ENCODE measurements around the gene FSTL4. TPM values are rescaled to one million over a fixed set of nuclear protein-coding genes. Genes with fewer than 3 reads are reported as not detected.

FSTL4 gene
- polyA plus RNA-seq, 1 of the 3 experiments (the other 2 are of a cell fraction), result not detected

DNA sequence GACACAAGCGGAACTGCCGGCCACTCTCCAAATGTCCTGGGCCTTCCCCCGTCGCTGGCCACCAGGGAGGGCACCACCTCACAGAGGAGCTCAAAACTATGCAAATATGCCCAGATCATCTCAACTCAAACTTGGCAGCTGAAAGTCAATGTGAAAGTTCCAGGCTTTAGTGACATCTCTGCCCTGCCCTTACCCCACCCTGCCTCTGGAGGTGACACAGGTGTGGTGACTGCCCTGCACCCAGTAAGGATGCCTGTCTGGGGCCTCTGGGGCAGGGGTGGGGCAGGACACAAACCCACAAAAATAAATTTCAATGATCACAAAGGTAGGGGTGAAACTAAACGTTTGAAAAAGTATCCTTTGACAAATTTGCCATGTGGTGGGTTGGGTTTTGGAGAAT, 347.1 kb downstream of the FSTL4 start (continued):
- TF ChIP-seq TAF1 (IDR thresholded peaks at IDR 0.05; ENCODE audit: borderline replicate concordance, low read depth, low read length), result no peak
- TF ChIP-seq, protein P1, sequence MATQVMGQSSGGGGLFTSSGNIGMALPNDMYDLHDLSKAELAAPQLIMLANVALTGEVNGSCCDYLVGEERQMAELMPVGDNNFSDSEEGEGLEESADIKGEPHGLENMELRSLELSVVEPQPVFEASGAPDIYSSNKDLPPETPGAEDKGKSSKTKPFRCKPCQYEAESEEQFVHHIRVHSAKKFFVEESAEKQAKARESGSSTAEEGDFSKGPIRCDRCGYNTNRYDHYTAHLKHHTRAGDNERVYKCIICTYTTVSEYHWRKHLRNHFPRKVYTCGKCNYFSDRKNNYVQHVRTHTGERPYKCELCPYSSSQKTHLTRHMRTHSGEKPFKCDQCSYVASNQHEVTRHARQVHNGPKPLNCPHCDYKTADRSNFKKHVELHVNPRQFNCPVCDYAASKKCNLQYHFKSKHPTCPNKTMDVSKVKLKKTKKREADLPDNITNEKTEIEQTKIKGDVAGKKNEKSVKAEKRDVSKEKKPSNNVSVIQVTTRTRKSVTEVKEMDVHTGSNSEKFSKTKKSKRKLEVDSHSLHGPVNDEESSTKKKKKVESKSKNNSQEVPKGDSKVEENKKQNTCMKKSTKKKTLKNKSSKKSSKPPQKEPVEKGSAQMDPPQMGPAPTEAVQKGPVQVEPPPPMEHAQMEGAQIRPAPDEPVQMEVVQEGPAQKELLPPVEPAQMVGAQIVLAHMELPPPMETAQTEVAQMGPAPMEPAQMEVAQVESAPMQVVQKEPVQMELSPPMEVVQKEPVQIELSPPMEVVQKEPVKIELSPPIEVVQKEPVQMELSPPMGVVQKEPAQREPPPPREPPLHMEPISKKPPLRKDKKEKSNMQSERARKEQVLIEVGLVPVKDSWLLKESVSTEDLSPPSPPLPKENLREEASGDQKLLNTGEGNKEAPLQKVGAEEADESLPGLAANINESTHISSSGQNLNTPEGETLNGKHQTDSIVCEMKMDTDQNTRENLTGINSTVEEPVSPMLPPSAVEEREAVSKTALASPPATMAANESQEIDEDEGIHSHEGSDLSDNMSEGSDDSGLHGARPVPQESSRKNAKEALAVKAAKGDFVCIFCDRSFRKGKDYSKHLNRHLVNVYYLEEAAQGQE (IDR thresholded peaks at IDR 0.05; ENCODE audit: low read depth, low read length), result no peak

DNA sequence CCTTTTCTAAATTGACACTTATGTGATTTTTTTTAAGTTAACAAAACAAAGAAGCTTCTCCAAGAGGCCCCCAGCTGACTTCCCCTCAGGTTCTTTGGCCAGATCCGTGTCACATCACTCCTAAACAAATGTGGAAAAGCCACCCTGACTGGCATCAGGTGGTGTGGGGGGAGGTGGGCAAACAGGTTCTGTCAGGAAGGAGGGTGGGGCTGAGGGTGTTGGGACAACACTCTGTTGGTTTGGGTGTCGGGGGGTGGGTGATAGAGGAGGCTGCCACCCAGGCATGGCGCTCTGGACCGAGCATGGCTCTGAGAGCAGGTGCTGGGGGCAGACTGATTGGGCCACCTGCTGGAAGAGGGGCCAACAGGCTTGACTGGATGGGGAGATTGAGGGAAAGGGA, 349.7 kb downstream of the FSTL4 start:
- Histone ChIP-seq H2AFZ (ENCODE audit: low read depth) (no peak overlapping the region), H3K36me3 (replicated peaks in 1 of 2; ENCODE audit: control insufficient read depth in 1 of 2, insufficient read depth in 2 of 2, low read length in 1 of 2) (no peaks in the 10 kb centered on the region), H3K9ac (no peak overlapping the region), H3K27me3 (ENCODE audit: insufficient read depth) (peaks cover 15% of the 10 kb centered on the region), H3K4me1 (ENCODE audit: control insufficient read depth in 1 of 2, insufficient read depth in 2 of 2, low read depth in 1 of 2, low read length in 1 of 2) (no peaks in the 10 kb centered on the region), H3K4me2 (no peak overlapping the region), H3F3A (replicated peaks; ENCODE audit: insufficient read depth) (no peaks in the 10 kb centered on the region), H3K4me3 (ENCODE audit: low read depth in 2 of 2, low read length in 1 of 2) (no peak overlapping the region), H3K79me2 (ENCODE audit: insufficient read depth) (no peaks in the 10 kb centered on the region), H3K9me2 (no peaks in the 10 kb centered on the region), H3K9me3 (no peaks in the 10 kb centered on the region), H4K20me1 (ENCODE audit: insufficient read depth) (no peaks in the 10 kb centered on the region), H3K27ac (ENCODE audit: low read depth in 2 of 2, low read length in 1 of 2) (no peak overlapping the region)
- TF ChIP-seq, protein P2, sequence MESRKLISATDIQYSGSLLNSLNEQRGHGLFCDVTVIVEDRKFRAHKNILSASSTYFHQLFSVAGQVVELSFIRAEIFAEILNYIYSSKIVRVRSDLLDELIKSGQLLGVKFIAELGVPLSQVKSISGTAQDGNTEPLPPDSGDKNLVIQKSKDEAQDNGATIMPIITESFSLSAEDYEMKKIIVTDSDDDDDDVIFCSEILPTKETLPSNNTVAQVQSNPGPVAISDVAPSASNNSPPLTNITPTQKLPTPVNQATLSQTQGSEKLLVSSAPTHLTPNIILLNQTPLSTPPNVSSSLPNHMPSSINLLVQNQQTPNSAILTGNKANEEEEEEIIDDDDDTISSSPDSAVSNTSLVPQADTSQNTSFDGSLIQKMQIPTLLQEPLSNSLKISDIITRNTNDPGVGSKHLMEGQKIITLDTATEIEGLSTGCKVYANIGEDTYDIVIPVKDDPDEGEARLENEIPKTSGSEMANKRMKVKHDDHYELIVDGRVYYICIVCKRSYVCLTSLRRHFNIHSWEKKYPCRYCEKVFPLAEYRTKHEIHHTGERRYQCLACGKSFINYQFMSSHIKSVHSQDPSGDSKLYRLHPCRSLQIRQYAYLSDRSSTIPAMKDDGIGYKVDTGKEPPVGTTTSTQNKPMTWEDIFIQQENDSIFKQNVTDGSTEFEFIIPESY (IDR thresholded peaks at IDR 0.05; ENCODE audit: borderline replicate concordance, low read depth), result no peak
- TF ChIP-seq MEF2A (IDR thresholded peaks at IDR 0.05; ENCODE audit: borderline replicate concordance, low read depth) (no peak), SMC3 (IDR thresholded peaks at IDR 0.05; ENCODE audit: low read depth, low read length) (no peak), RAD21 (IDR thresholded peaks at IDR 0.05; ENCODE audit: low read length) (no peak)
- POLR2A ChIA-PET, result no interaction called here
- 45% methylated on average over 4 of the region's 4 CpGs for WGBS (ENCODE audit: low lambda C conversion rate)
- CTCF ChIA-PET, result interaction anchor here (0.6 to 2.2 kb wide), 6 partner anchors 8 to 152 kb away, joined by 3 to 12 read pairs (median 4); no protein-coding TSS in a partner anchor
- DNase-seq, result no peak

DNA sequence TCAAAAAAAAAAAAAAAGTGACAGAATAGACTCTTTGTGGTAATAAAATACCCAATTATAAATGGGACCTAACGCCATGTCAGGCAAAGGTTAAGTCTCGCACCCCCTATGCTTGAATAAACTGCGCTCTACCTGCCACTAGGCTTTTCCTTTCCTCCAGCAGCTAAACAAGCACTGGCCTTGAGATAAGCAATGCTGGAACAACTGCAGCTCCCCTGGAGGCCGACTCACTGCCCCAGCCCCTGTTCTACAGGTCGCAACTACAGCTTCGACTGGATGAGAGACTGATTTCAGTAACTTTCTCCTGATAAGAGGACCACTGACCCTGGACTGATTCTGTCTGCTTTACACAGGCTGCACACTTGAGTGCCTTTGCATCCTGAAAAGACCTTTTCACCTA, 350.3 kb downstream of the FSTL4 start:
- no peaks in the 10 kb centered on the region for H3K4me1 ChIP-seq (ENCODE audit: control insufficient read depth in 1 of 2, insufficient read depth in 2 of 2, low read depth in 1 of 2, low read length in 1 of 2)
- no peak overlapping the region for H3K27ac ChIP-seq (ENCODE audit: low read depth in 2 of 2, low read length in 1 of 2)
- no peaks in the 10 kb centered on the region for H3F3A ChIP-seq (replicated peaks; ENCODE audit: insufficient read depth)
- H3K27me3 ChIP-seq (ENCODE audit: insufficient read depth), result peaks cover 12% of the 10 kb centered on the region; the same call in 1 of the 2 replicates
- H3K9me2 ChIP-seq, result no peaks in the 10 kb centered on the region
- no peak overlapping the region for H3K9ac ChIP-seq
- POLR2A ChIA-PET, result no interaction called here
- H3K4me2 ChIP-seq, result no peak overlapping the region
- H3K36me3 ChIP-seq (replicated peaks in 1 of 2; ENCODE audit: control insufficient read depth in 1 of 2, insufficient read depth in 2 of 2, low read length in 1 of 2), result no peaks in the 10 kb centered on the region
- H2AFZ ChIP-seq (ENCODE audit: low read depth), result no peak overlapping the region
- no peak for DNase-seq
- no peaks in the 10 kb centered on the region for H3K79me2 ChIP-seq (ENCODE audit: insufficient read depth)
- CTCF ChIA-PET, result interaction anchor here (0.6 to 2.2 kb wide), 10 partner anchors 9 to 1642 kb away, joined by 3 to 12 read pairs (median 3); no protein-coding TSS in a partner anchor
- WGBS (ENCODE audit: low lambda C conversion rate), result 48% methylated on average over 6 of the region's 6 CpGs
- H4K20me1 ChIP-seq (ENCODE audit: insufficient read depth), result no peaks in the 10 kb centered on the region
- no peak overlapping the region for H3K4me3 ChIP-seq (ENCODE audit: low read depth in 2 of 2, low read length in 1 of 2)
- no peaks in the 10 kb centered on the region for H3K9me3 ChIP-seq
- TF ChIP-seq NFIC (IDR thresholded peaks at IDR 0.05; ENCODE audit: borderline replicate concordance) (no peak), ELF1 (IDR thresholded peaks at IDR 0.05) (no peak), YY1 (IDR thresholded peaks at IDR 0.05; ENCODE audit: low read depth) (no peak), RFX5 (IDR thresholded peaks at IDR 0.05; ENCODE audit: low read length) (no peak), TCF12 (IDR thresholded peaks at IDR 0.05) (no peak), RAD21 (IDR thresholded peaks at IDR 0.05; ENCODE audit: low read length) (no peak), SIN3A (IDR thresholded peaks at IDR 0.05; ENCODE audit: borderline replicate concordance, low read depth, low read length) (no peak), RCOR1 (IDR thresholded peaks at IDR 0.05; ENCODE audit: low read length) (no peak), FOXM1 (IDR thresholded peaks at IDR 0.05; ENCODE audit: low read depth) (no peak), NRF1 (IDR thresholded peaks at IDR 0.05; ENCODE audit: low read depth, low read length) (no peak)
- TF ChIP-seq, protein P2 (IDR thresholded peaks at IDR 0.05; ENCODE audit: borderline replicate concordance, low read depth), result no peak
- TF ChIP-seq, protein P3, sequence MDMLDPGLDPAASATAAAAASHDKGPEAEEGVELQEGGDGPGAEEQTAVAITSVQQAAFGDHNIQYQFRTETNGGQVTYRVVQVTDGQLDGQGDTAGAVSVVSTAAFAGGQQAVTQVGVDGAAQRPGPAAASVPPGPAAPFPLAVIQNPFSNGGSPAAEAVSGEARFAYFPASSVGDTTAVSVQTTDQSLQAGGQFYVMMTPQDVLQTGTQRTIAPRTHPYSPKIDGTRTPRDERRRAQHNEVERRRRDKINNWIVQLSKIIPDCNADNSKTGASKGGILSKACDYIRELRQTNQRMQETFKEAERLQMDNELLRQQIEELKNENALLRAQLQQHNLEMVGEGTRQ (IDR thresholded peaks at IDR 0.05; ENCODE audit: borderline replicate concordance, low read depth, low read length), result no peak
- TF ChIP-seq, protein P4, sequence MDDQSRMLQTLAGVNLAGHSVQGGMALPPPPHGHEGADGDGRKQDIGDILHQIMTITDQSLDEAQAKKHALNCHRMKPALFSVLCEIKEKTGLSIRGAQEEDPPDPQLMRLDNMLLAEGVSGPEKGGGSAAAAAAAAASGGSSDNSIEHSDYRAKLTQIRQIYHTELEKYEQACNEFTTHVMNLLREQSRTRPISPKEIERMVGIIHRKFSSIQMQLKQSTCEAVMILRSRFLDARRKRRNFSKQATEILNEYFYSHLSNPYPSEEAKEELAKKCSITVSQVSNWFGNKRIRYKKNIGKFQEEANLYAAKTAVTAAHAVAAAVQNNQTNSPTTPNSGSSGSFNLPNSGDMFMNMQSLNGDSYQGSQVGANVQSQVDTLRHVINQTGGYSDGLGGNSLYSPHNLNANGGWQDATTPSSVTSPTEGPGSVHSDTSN (IDR thresholded peaks at IDR 0.05), result no peak

All from SK-N-SH (cell line).